Kidney epithelial cell (primary cell): ENCODE data around the gene DIPK1A. TPM values are rescaled to one million over a fixed set of nuclear protein-coding genes. Genes with fewer than 3 reads are reported as not detected.

Experiments
- DNase-seq: peaks from one replicate; pipeline ENCODE4 v3.0.0-alpha.2; 2010; ENCODE audit warnings: low read depth
- H3K27me3 ChIP-seq: 2 replicates; pipeline ENCODE4 v1.6.0; 2011; ENCODE audit warnings: low read length; ENCODE audit not compliant: control insufficient read depth, insufficient read depth
- H3K36me3 ChIP-seq: 2 replicates; pipeline ENCODE4 v1.5.1; 2011; ENCODE audit warnings: low read length; ENCODE audit not compliant: control insufficient read depth, insufficient read depth
- H3K4me3 ChIP-seq: 2 replicates; pipeline ENCODE4 v1.5.1; 2011; ENCODE audit warnings: low read depth, mild to moderate bottlenecking, control low read depth, low read length
- CTCF ChIP-seq: IDR thresholded peaks from 2 replicates; pipeline ENCODE4 v1.5.1; 2011; ENCODE audit warnings: mild to moderate bottlenecking, moderate library complexity, low read length, control low read depth, inconsistent platforms; ENCODE audit not compliant: insufficient read depth, poor library complexity, severe bottlenecking
- total RNA-seq: library from RNA; depleted of rRNA; stranded (reverse); fragments of >200 nt; gene quantifications from 2 replicates; pipeline ENCODE4 v1.2.3, GENCODE V29; 2015

Gene DIPK1A
- total RNA-seq, 1 donor from 2014 or later: 1.8 TPM

GRCh38 chr1:92945748-92946270 lies 15.5 kb downstream of the DIPK1A start:
- no peak for DNase-seq
- Histone ChIP-seq H3K27me3 (no peaks in the 10 kb centered on the region), H3K4me3 (no peak overlapping the region), H3K36me3 (no peaks in the 10 kb centered on the region)
- no peak for TF ChIP-seq CTCF

GRCh38 chr1:92944901-92945747 lies 16.1 kb downstream of the DIPK1A start:
- no peak for DNase-seq
- Histone ChIP-seq H3K4me3 (no peak overlapping the region), H3K36me3 (no peaks in the 10 kb centered on the region), H3K27me3 (no peaks in the 10 kb centered on the region)
- no peak for TF ChIP-seq CTCF

GRCh38 chr1:92943502-92943847 lies 17.8 kb downstream of the DIPK1A start:
- H3K4me3 ChIP-seq: no peak overlapping the region
- H3K36me3 ChIP-seq: no peaks in the 10 kb centered on the region
- no peaks in the 10 kb centered on the region for H3K27me3 ChIP-seq
- no peak for TF ChIP-seq CTCF
- DNase-seq: no peak

- H3K27me3 ChIP-seq: no peaks in the 10 kb centered on the region
- TF ChIP-seq CTCF: no peak
- H3K4me3 ChIP-seq: no peak overlapping the region
- no peak for DNase-seq
- no peaks in the 10 kb centered on the region for H3K36me3 ChIP-seq
Measured at GRCh38 chr1:92940541-92940940, 20.7 kb downstream of the DIPK1A start.

GRCh38 chr1:92937731-92938130 lies 23.5 kb downstream of the DIPK1A start:
- Histone ChIP-seq H3K27me3 (no peaks in the 10 kb centered on the region), H3K36me3 (no peaks in the 10 kb centered on the region), H3K4me3 (no peak overlapping the region)
- TF ChIP-seq CTCF: no peak
- no peak for DNase-seq

GRCh38 chr1:92936865-92937264 lies 24.4 kb downstream of the DIPK1A start:
- no peak overlapping the region for H3K4me3 ChIP-seq
- no peaks in the 10 kb centered on the region for H3K36me3 ChIP-seq
- DNase-seq: no peak
- TF ChIP-seq CTCF: no peak
- no peaks in the 10 kb centered on the region for H3K27me3 ChIP-seq
